Thymus (tissue), 11 donors: ENCODE measurements around the gene SLC12A8. TPM values are rescaled to one million over a fixed set of nuclear protein-coding genes. Genes with fewer than 3 reads are reported as not detected.

Experiments
- DNase-seq, 9 donors: peaks; one replicate each; pipeline ENCODE4 v3.0.0-alpha.2; 2013; ENCODE audit warnings: low spot score in 9 of 9, low read depth in 6 of 9, missing footprints in 1 of 9
- H3K27ac ChIP-seq, 2 donors: one replicate each; pipeline ENCODE4 v1.5.1; 2013; ENCODE audit warnings: control low read depth in 1 of 2, low read depth in 1 of 2, low read length in 1 of 2, mild to moderate bottlenecking in 1 of 2, moderate library complexity in 1 of 2
- H3K27me3 ChIP-seq, 2 donors: one replicate each; pipeline ENCODE4 v1.5.1; 2013; ENCODE audit warnings: low read length in 1 of 2; ENCODE audit not compliant: control insufficient read depth in 2 of 2, insufficient read depth in 1 of 2
- H3K36me3 ChIP-seq, 2 donors: one replicate each; pipeline ENCODE4 v1.5.1; 2013; ENCODE audit warnings: low read length in 1 of 2, mild to moderate bottlenecking in 1 of 2, moderate library complexity in 1 of 2; ENCODE audit not compliant: control insufficient read depth in 2 of 2, insufficient read depth in 2 of 2
- H3K4me1 ChIP-seq, 2 donors: one replicate each; pipeline ENCODE4 v1.5.1; 2013; ENCODE audit warnings: low read length in 2 of 2; ENCODE audit not compliant: control insufficient read depth in 2 of 2, insufficient read depth in 2 of 2
- H3K4me3 ChIP-seq, 2 donors: one replicate each; pipeline ENCODE4 v1.5.1; 2013; ENCODE audit warnings: low read length in 2 of 2, control low read depth in 1 of 2, mild to moderate bottlenecking in 1 of 2
- H3K9me3 ChIP-seq, 2 donors: one replicate each; pipeline ENCODE4 v1.5.1; 2013; ENCODE audit warnings: low read length in 1 of 2, mild to moderate bottlenecking in 1 of 2; ENCODE audit not compliant: control insufficient read depth in 2 of 2, insufficient read depth in 1 of 2
- WGBS: extraction: QIAGEN DNeasy Blood & Tissue Kit; methylation state at CpG from one replicate; pipeline ENCODE4 v1.1.7; 2013; 5-methylcytosine and 5-hydroxymethylcytosine counted together
- polyA plus RNA-seq: library from polyadenylated mRNA; stranded (reverse); fragments of 200-250 nt; gene quantifications from one replicate; pipeline ENCODE4 v1.2.3, GENCODE V29; 2013
- total RNA-seq: library from RNA; stranded (reverse); fragments of 120-200 nt; gene quantifications from one replicate; pipeline ENCODE4 v1.2.4, GENCODE V29; 2013
- donor health status: healthy.

The SLC12A8 gene
- total and polyA plus RNA-seq, 2 donors: 0.80 to 0.94 TPM

- H3K4me1 ChIP-seq: peaks cover 31 to 42% of the 10 kb centered on the region in 2 donors
- peak within 1 kb of the TSS; percentile 40 to 71 for H3K4me3 ChIP-seq
- peak within 1 kb of the TSS; percentile 42 to 80 for H3K27ac ChIP-seq
- no peaks in the 10 kb centered on the region for H3K36me3 ChIP-seq
- no peaks in the 10 kb centered on the region for H3K9me3 ChIP-seq
- peak in 4 of 9 donors; percentile 41 to 73 (median 48) for DNase-seq
- peaks cover 0 to 43% of the 10 kb centered on the region in 2 donors for H3K27me3 ChIP-seq
- 6% methylated on average over 67 of the region's 67 CpGs for WGBS
Measured at GRCh38 chr3:125055913-125056745, 156.4 kb downstream of the SLC12A8 start, which contains the start of gene HEG1. Gene HEG1 (minus strand): TSS chr3:125055997. CDS start chr3:125055890, 107 bp downstream.

- Histone ChIP-seq H3K4me1 (peaks cover 32 to 43% of the 10 kb centered on the region in 2 donors), H3K4me3 (peak overlapping the region; percentile 40 to 71), H3K27me3 (peaks cover 0 to 39% of the 10 kb centered on the region in 2 donors), H3K27ac (peak overlapping the region in 1 of 2 donors; percentile 80), H3K9me3 (no peaks in the 10 kb centered on the region), H3K36me3 (no peaks in the 10 kb centered on the region)
- WGBS: under 1% methylated on average over 78 of the region's 78 CpGs
- DNase-seq: peak in 2 of 9 donors; percentile 20 to 33
Measured at GRCh38 chr3:125055331-125055912, 157.1 kb downstream of the SLC12A8 start.

- Histone ChIP-seq H3K36me3 (no peaks in the 10 kb centered on the region), H3K4me3 (peak overlapping the region; percentile 40 to 71), H3K27ac (peak overlapping the region; percentile 39 to 80), H3K9me3 (no peaks in the 10 kb centered on the region), H3K27me3 (peaks cover 0 to 31% of the 10 kb centered on the region in 2 donors), H3K4me1 (peaks cover 32 to 43% of the 10 kb centered on the region in 2 donors)
- 6% methylated on average over 17 of the region's 17 CpGs for WGBS
- peak in 2 of 9 donors; percentile 30 to 55 for DNase-seq
Measured at GRCh38 chr3:125054449-125055329, 157.9 kb downstream of the SLC12A8 start.

- no peaks in the 10 kb centered on the region for H3K9me3 ChIP-seq
- H3K27me3 ChIP-seq: peaks cover 0 to 28% of the 10 kb centered on the region in 2 donors
- no peaks in the 10 kb centered on the region for H3K36me3 ChIP-seq
- H3K4me1 ChIP-seq: peaks cover 32 to 43% of the 10 kb centered on the region in 2 donors
- DNase-seq: no peak
- 95% methylated on average over 7 of the region's 7 CpGs for WGBS
- peak overlapping the region in 1 of 2 donors; percentile 40 for H3K4me3 ChIP-seq
- H3K27ac ChIP-seq: no peak overlapping the region
Measured at GRCh38 chr3:125054062-125054448, 158.5 kb downstream of the SLC12A8 start.

GRCh38 chr3:125053304-125053699 lies 159.2 kb downstream of the SLC12A8 start:
- Histone ChIP-seq H3K36me3 (no peaks in the 10 kb centered on the region), H3K9me3 (no peaks in the 10 kb centered on the region), H3K4me1 (peaks cover 32 to 43% of the 10 kb centered on the region in 2 donors), H3K27ac (no peak overlapping the region), H3K27me3 (peaks cover 0 to 26% of the 10 kb centered on the region in 2 donors), H3K4me3 (no peak overlapping the region)
- no peak for DNase-seq
- 96% methylated on average over 2 of the region's 2 CpGs for WGBS

- Histone ChIP-seq H3K27ac (peak overlapping the region; percentile 19 to 44), H3K36me3 (no peaks in the 10 kb centered on the region), H3K9me3 (no peaks in the 10 kb centered on the region), H3K4me1 (peaks cover 32 to 43% of the 10 kb centered on the region in 2 donors), H3K27me3 (peaks cover 0 to 26% of the 10 kb centered on the region in 2 donors), H3K4me3 (no peak overlapping the region)
- 70% methylated on average over 8 of the region's 8 CpGs for WGBS
- DNase-seq: no peak
Measured at GRCh38 chr3:125052624-125053303, 159.8 kb downstream of the SLC12A8 start.

GRCh38 chr3:125051715-125052581 lies 160.6 kb downstream of the SLC12A8 start:
- Histone ChIP-seq H3K9me3 (no peaks in the 10 kb centered on the region), H3K27ac (peak overlapping the region; percentile 44 to 83), H3K27me3 (peaks cover 0 to 20% of the 10 kb centered on the region in 2 donors), H3K4me1 (peaks cover 32 to 43% of the 10 kb centered on the region in 2 donors), H3K36me3 (no peaks in the 10 kb centered on the region), H3K4me3 (peak overlapping the region; percentile 6 to 11)
- DNase-seq: peak in 5 of 9 donors; percentile 47 to 75 (median 52)
- 1% methylated on average over 14 of the region's 14 CpGs for whole genome bisulfite sequencing
